Neural cell (in vitro differentiated cells): ENCODE results near the gene LCN10.

Source experiments
- CTCF ChIP-seq: fragments of 450-650 bp; IDR thresholded peaks from 2 replicates; pipeline ENCODE4 v1.5.1; 2014; ENCODE audit warnings: antibody characterized with exemption, mild to moderate bottlenecking, moderate library complexity; ENCODE audit not compliant: poor library complexity, severe bottlenecking
- EZH2 ChIP-seq: fragments of 200-600, 300-800 bp; shearing (Covaris generic), sonication (generic); IDR thresholded peaks from 2 replicates; pipeline ENCODE4 v1.6.1; 2014; ENCODE audit warnings: antibody characterized with exemption, low read length, borderline replicate concordance, mild to moderate bottlenecking; ENCODE audit not compliant: insufficient read depth, poor library complexity, severe bottlenecking
- POLR2AphosphoS5 ChIP-seq: IDR thresholded peaks from 2 replicates; pipeline ENCODE4 v1.6.1; 2012
- RAD21 ChIP-seq: fragments of 450-650 bp; conservative IDR thresholded peaks from 2 replicates; pipeline ENCODE4 v1.6.1; 2014; ENCODE audit warnings: antibody characterized with exemption, mild to moderate bottlenecking, moderate library complexity
- SMC3 ChIP-seq: fragments of 450-650 bp; conservative IDR thresholded peaks from 2 replicates; pipeline ENCODE4 v1.6.1; 2014; ENCODE audit warnings: antibody characterized with exemption, mild to moderate bottlenecking, moderate library complexity; ENCODE audit not compliant: poor library complexity

DNA sequence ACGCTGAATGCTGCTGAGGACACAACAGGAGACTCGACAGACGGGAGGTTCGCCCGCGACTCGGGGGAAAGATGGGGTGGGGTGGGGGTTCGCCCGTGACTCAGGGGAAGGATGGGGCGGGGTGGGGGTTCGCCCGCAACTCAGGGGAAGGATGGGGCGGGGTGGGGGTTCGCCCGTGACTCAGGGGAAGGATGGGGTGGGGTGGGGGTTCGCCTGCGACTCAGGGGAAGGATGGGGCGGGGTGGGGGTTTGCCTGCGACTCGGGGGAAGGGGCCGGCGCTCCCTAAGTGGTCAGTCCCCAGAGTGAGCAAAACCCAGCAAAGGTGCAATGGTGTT lies 3.4 kb upstream of the LCN10 start:
- TF ChIP-seq CTCF (no peak), EZH2 (no peak), RAD21 (no peak), SMC3 (no peak), POLR2AphosphoS5 (no peak)
